Activated T-cell treated with anti-CD3 and anti-CD28 coated beads for 24 hours (primary cell): ENCODE data around the gene VEZF1.

ENCODE experiments used
- DNase-seq: peaks from one replicate; pipeline ENCODE4 v3.0.0-alpha.2; 2020; ENCODE audit warnings: low read depth

Gene VEZF1

DNA sequence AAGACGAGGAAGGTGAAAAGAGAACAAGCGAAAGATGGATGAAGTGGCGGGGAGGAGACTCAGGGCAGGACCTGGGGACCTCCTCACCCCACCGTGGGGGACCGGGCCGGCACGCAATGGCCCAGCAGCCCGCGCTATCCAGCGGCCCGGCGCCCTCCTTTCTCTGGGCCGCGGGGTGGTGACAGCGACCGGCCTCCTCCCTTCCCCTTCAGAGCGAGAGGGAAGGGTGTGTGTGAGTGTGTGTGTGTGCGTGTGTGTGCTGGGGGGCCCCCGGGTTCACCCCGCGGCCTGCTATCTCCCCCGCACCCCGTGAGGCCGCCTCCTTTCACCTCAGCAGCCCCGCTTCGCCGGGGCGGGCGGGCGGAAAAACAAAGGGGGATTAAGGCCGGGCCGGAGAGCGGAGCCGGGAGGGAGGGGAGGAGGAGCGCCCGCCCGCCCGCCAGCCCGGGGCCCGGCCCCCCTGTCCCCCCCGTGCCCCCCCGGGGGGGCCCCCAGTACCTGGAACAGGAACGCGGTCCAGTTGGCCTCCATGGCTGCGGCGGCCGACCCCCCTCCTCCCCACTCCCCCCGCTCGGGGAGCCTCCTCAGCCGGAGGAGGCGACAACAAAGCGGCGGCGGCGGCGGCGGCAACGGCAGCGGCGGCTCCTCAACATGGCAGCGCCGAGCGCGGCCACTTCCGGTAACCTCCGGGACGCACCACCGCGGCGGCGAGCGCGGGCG lies at the start of gene VEZF1:
VEZF1 (minus strand) TSS at position 674 of the 720 bp plus-strand sequence; CDS start at position 531, 143 bp downstream.
- DNase-seq, result peak; percentile 65

DNA sequence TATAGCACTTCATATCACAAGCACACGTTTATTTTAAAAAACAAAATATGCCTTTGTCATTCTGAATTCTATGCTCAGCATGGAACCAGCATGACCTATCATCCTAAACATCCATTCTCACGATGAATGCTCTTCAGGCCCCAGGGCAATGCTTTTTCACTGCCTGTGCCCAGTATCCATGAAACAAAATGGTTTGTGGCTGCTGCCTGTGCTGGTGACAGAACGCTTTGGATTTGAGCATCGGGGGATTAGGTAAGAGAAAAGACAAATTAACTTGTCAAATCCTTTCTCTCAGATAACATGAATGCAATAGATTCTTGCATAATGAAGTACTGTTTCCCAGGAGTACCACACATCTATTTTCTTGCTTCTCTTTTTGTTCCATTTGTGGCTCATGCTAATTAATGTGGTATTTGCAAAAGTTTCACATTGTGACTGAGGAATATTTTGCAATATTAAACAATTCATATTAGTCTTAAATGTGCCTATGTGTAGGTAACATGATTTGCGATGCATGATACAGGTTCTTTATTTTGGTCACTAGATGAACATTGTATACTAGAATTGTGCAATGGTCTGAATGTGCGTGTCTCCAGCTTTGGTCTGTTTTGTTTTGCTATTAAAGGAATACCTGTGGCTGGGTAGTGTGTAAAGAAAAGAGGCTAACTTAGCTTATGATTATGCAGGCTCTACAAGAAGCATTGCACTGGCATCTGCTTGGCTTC lies 44.8 kb upstream of the VEZF1 start:
- DNase-seq, result no peak

DNA sequence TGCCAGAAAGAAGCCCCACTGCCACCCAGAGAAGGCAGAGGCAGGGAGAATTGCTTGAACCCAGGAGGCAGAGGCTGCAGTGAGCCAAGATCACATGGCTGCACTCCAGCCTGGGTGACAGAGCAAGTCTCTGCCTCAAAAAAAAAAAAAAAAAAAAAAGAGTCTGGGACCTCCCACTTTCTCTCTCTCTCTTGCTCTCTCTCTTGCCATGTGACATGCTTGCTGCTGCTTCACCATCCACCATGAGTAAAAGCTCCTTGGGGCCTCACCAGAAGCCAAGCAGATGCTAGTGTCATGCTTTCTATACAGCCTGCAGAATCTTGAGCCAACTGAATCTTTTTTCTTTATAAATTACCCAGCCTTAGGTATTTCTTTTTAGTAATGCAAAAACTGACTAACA lies 40.5 kb upstream of the VEZF1 start:
- no peak for DNase-seq

DNA sequence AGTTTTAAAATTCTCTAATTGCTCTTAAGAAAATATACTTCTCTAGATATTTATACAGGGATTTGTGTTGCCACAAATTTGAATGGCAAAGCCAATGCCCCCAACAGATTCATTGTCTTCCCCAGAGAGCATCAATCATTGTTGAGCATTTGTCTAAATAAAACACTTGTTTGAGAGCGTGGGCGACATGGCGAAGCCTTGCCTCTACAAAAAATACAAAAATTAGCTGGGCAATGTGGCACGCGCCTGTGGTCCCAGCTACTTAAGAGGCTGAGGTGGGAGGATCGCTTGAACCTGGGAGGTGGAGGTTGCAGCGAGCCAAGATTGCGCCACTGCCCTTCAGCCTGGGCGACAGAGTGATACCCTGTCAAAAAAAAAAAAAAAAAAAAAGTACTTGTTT lies 32.3 kb upstream of the VEZF1 start:
- no peak for DNase-seq

DNA sequence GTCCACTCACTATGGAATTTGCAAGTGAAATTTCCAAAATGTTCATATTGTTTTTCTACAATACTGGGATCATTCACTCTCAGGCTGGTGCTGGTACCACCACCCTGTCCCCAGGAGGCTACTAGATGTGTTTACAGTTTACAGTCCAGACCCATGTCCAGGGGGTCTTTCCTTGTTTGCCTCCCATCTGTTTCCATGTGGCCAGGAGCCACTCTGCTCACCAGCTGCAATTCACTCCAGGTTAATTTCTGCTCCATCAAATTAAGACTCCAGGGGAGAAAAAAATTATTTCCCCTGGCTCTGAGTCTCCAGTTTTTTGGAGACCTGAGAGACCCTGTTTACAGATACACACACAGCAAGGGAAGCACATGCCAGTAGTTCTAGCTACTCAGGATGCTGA lies 31.5 kb upstream of the VEZF1 start:
- no peak for DNase-seq

GRCh38 chr17:58019039-58019438 lies 31.0 kb upstream of the VEZF1 start:
- no peak for DNase-seq

DNA sequence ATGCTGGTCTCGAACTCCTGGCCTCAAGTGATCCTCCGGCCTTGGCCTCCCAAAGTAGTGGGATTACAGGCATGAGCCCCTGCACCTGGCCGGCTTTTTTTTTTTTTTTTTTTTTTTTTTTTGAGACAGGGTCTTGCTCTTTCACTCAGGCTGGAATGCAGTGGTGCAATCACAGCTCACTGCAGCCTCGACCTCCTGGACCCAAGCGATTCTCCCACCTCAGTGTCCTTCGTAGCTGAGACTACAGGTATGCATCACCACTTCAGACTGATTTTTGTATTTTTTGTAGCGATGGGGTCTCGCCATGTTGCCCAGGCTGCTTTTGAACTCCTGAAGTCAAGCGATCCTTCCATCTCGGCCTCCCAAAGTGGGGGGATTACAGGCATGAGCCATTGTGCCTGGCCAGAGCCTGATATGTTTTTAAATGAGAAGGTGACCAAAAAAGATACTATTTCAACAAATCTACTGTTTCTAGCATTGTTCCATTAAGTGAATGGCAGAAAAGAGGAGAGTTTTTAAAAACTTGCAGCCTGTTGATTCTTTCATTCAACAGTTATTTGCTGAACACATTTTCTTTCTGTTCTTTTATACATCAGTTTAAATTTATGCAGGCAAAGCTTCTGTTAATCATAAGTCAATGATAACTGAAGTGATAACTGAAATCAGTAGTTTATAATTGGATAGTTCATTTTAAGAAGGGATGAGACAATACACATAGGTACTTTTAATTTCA lies 22.2 kb upstream of the VEZF1 start:
- DNase-seq, result no peak

GRCh38 chr17:58007781-58008706 lies 20.0 kb upstream of the VEZF1 start:
- no peak for DNase-seq

DNA sequence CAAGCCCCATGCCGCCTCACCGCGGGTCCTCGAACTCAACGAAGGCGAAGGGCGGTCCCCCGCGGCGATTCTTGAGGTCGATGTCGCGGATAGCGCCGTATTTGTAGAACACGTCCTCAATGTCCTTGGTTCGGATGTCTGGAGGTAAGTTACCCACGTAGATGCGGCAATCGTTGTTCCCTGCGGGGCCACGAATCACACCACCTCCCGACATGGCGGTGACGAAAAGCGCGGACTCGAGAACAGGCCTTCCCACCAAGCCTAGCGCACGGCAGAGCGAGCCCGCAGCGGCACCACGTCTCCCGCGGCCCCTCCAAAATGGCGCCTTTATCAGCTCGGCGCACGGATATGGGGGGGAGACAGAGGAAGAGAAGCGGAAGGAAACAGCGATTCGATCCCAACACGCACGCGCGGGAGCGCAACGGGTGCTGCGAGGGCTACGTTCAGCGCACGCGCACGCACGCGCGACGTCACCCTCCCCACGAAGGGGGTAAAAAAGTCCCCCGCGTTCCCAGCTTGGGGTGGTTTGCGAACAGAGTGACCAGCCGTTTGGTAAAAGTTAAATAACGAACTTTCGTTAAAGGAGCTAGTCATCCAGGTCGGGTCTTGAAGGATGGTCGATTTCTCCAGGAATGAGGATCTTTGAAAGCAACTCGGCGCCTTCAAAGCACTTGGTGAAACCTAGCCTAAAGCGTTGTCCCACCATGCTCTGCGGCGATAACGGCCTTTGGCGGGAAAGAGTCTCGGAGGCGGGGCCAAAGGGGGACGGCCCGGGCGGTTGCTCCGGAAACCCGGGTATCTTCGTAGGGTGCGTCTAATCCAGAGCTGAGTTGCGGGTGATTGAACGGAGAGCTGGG lies 19.1 kb upstream of the VEZF1 start, which contains the start of gene SRSF1:
SRSF1 (minus strand) TSS at position 323 of the 857 bp plus-strand sequence; CDS start at position 214, 109 bp downstream.
- DNase-seq, result peak; percentile 96

GRCh38 chr17:58006560-58006923 lies 18.5 kb upstream of the VEZF1 start:
- peak; percentile 72 for DNase-seq

- DNase-seq, result no peak
Observed at GRCh38 chr17:58005728-58006559, 17.9 kb upstream of the VEZF1 start.

DNA sequence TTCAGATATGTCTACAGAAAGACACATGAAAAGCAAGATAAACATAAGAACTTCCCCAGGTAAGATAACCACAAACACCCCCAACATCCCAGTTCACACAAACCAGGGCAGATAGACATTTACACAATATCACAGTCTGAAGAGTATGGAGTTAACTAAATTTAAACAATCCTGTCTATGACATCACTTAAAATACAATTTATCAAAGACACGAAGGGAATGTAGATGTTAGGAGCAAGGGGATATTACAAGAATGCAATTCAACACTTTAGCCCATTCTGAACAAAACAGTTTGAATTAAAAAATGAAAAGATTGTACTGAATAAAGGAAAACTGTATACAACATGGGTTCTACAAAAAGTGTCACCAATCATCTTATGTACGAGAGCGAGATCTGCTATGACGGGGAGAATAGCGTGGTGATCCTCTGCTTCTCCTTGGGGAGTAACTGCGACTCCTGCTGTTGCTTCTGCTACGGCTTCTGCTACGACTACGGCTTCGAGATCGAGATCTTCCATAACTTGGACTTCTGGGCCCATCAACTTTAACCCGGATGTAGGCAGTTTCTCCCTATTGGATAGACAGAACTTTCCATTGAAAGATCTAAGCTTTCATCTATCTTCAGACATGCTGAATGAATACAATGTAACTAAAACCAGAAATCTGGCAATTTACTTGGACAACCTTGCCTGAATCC lies 17.1 kb upstream of the VEZF1 start:
- DNase-seq, result no peak

- DNase-seq, result no peak
Observed at GRCh38 chr17:58004060-58004459, 16.0 kb upstream of the VEZF1 start.

GRCh38 chr17:58002973-58003372 lies 14.9 kb upstream of the VEZF1 start:
- no peak for DNase-seq

GRCh38 chr17:58002154-58002948 lies 14.3 kb upstream of the VEZF1 start:
- DNase-seq, result no peak

GRCh38 chr17:58001461-58002124 lies 13.5 kb upstream of the VEZF1 start:
- DNase-seq, result no peak

GRCh38 chr17:57999496-58000017 lies 11.5 kb upstream of the VEZF1 start:
- DNase-seq, result no peak
